Activated CD4-positive, alpha-beta T cell treated with anti-CD3 and anti-CD28 coated beads for 36 hours (primary cell): Measurements from ENCODE around the gene NPBWR2. TPM values are rescaled to one million over a fixed set of nuclear protein-coding genes. Genes with fewer than 3 reads are reported as not detected.

Experiments
- ATAC-seq: fragments of 200-7000 bp; cut with Tn5 transposase; one replicate; pipeline ENCODE4 v1.10.0; 2021; ENCODE audit warnings: mild to moderate bottlenecking, moderate library complexity
- CTCF ChIA-PET: fragments of 350-600 bp; sonication (Branson Sonifier 250); formaldehyde crosslinking; loops from one replicate; lab custom pipeline; 2021; ENCODE audit warnings: antibody characterized with exemption; lab: Charles Lee
- POLR2A ChIA-PET: fragments of 350-600 bp; sonication (Branson Sonifier 250); formaldehyde crosslinking; loops from one replicate; lab custom pipeline; 2021; ENCODE audit warnings: antibody characterized with exemption, inconsistent platforms; lab: Charles Lee
- DNase-seq: peaks from one replicate; pipeline ENCODE4 v3.0.0-alpha.2; 2020
- H3K27ac Mint-ChIP-seq: one replicate; pipeline ENCODE4 v1.8.0; 2021; ENCODE audit warnings: mixed read lengths
- H3K27me3 Mint-ChIP-seq: one replicate; pipeline ENCODE4 v1.8.0; 2021; ENCODE audit warnings: mixed read lengths
- H3K36me3 Mint-ChIP-seq: one replicate; pipeline ENCODE4 v1.8.0; 2021; ENCODE audit warnings: low read depth, mixed read lengths
- H3K4me1 Mint-ChIP-seq: one replicate; pipeline ENCODE4 v1.8.0; 2021; ENCODE audit warnings: mixed read lengths
- H3K4me3 Mint-ChIP-seq: one replicate; pipeline ENCODE4 v1.8.0; 2021; ENCODE audit warnings: mild to moderate bottlenecking, moderate library complexity, mixed read lengths
- H3K9me3 Mint-ChIP-seq: one replicate; pipeline ENCODE4 v1.8.0; 2021; ENCODE audit warnings: low read depth, mixed read lengths
- intact Hi-C, 2 experiments: fragments of 100-400 bp; cut with DNase I in 1 of 2; cut with micrococcal nuclease in 1 of 2; formaldehyde crosslinking; loops; one replicate each; pipeline versions ENCODE4 v1.14.2 to v1.15.1; 2022 to 2024; cut with DNase I, micrococcal nuclease
- microRNA-seq: library from miRNA; unstranded; fragments of <30 nt; microRNA quantifications from one replicate; pipeline ENCODE4 v1.2.0, GENCODE V29; 2021; ENCODE audit warnings: borderline replicate concordance
- total RNA-seq, 2 experiments: library from RNA; stranded (reverse); gene quantifications; one replicate each; pipeline ENCODE4 v1.2.3, GENCODE V29; 2021

NPBWR2 gene
- total RNA-seq, 2 experiments from 2014 or later = not detected

DNA sequence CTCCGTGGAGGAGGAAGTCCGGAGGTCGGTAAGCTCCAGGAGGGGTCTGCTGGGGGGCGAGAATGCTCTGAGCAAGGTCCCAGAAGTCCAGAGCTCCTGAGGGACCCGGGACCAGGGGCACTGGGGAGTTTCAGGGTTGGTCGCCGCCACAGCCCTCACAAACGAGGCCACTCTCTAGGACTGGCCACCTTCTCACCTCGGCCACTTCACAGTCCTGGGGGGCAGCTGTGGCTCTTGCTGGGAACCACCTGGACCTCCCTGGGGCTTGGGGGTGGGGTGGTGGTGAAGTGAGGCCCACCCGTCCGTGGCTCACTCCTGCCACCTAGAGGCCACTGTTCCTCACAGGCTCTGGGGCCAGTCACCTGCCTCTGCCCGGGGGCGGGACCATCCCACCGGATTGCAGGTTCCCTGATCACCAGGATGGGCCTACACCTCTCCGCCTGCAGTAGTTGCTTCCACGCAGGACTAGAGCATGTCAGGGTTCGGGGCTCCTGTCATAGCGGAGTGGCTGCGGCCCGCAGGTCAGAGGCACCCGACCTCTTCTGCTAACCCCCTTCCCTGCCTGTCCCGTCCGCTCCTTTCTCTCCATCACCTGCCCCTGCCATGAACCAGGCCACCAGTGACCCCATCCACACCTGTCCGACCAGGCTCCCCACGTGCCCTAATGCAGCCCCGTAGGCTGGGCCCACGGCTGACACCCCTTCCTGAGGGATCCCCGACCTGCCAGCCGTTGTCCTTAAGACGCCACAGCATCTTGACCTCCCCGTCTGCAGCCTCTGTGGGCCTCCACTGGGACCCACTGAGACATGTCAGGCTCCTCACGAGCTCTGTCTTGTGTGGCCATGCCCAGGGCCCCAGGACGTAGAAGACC, 49.5 kb downstream of the NPBWR2 start:
- intact Hi-C loops = loop anchor here (1.0 to 5.0 kb wide), 4 partner anchors 19 to 351 kb away; partner anchors contain the start of genes ARFRP1 (in 1 of the 2) and PRPF6 (in 1 of the 2)
- Mint-ChIP-seq H3K27me3 (peaks cover 11% of the 10 kb centered on the region), H3K27ac (peak overlapping the region; percentile 83), H3K9me3 (no peaks in the 10 kb centered on the region), H3K36me3 (no peaks in the 10 kb centered on the region), H3K4me3 (peak overlapping the region; percentile 79), H3K4me1 (peaks cover 21% of the 10 kb centered on the region)
- POLR2A ChIA-PET = interaction anchor here (0.6 kb wide), 1 partner anchor 19 kb away, joined by 3 read pairs; no protein-coding TSS in a partner anchor
- ATAC-seq (peak; percentile 82), DNase-seq (peak; percentile 93)
- CTCF ChIA-PET = interaction anchor here (0.6 to 1.7 kb wide), 11 partner anchors 8 to 748 kb away, joined by 3 to 6 read pairs (median 4); partner anchors contain the start of gene PRPF6

DNA sequence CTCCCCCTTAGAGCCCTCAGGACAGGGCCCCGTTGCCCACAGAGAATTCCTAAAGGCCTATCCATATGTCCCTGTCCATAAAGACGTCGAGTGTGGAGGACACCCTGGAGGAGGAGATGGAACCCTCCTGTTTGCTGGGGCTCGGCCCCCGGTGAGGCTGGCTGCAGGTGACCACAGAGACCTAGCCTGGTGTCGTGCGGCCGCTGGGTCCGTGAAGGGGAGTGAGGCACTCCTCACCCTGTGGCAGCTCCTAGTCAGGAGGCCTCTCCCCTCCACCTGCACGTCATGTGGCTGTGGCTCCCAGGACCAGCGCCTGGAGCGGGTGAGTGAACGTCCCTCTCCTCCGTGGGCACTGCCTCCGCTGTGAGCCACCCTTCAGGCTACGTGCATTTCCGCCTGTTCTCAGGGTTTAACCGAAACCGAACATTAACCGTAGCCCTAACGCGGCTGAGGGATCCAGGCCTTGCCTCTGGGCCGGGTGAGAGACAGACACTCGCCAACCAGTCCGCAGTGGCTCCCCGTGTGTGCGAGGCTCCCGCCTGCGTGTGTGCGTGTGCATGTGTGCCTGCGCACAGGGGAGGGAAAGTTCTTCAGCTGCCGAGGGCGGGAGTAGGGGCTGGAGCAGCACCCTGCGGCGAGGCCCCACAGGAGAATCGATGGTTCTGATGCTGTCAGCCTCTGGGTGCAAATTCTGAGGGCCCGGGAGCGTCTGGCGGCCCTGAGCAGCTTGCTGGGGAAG, 50.3 kb downstream of the NPBWR2 start:
- no peaks in the 10 kb centered on the region for H3K36me3 Mint-ChIP-seq
- H3K27ac Mint-ChIP-seq = peak overlapping the region; percentile 83
- ATAC-seq = peak; percentile 63
- H3K4me1 Mint-ChIP-seq = peaks cover 16% of the 10 kb centered on the region
- CTCF ChIA-PET = interaction anchor here (0.6 to 1.7 kb wide), 14 partner anchors 8 to 747 kb away, joined by 3 to 6 read pairs (median 4); partner anchors contain the start of gene PRPF6
- POLR2A ChIA-PET = interaction anchor here (0.6 kb wide), 1 partner anchor 18 kb away, joined by 3 read pairs; no protein-coding TSS in a partner anchor
- intact Hi-C loops = loop anchor here (1.0 to 5.0 kb wide), 4 partner anchors 18 to 350 kb away; partner anchors contain the start of genes ARFRP1 (in 1 of the 2) and PRPF6 (in 1 of the 2)
- H3K9me3 Mint-ChIP-seq = no peaks in the 10 kb centered on the region
- H3K27me3 Mint-ChIP-seq = peaks cover 14% of the 10 kb centered on the region
- H3K4me3 Mint-ChIP-seq = peak overlapping the region; percentile 79
- DNase-seq = peak; percentile 72

DNA sequence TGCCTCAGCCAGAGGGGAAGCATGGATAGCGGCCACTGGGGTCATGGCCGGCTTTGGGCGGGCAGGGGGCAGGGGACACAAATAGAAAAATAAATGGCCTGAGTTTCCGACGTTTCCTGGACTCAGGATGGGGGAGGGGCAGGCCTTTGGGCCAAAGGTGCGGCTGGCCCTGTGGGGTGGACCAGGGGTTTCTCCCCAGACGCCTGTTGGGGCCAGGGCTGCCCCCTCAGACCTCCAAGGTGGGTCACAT, 50.8 kb downstream of the NPBWR2 start:
- DNase-seq (no peak), ATAC-seq (no peak)
- POLR2A ChIA-PET = no interaction called here
- CTCF ChIA-PET = interaction anchor here (0.6 to 1.7 kb wide), 7 partner anchors 10 to 465 kb away, joined by 3 to 6 read pairs (median 3); no protein-coding TSS in a partner anchor
- Mint-ChIP-seq H3K4me3 (no peak overlapping the region), H3K27me3 (peaks cover 17% of the 10 kb centered on the region), H3K36me3 (no peaks in the 10 kb centered on the region), H3K4me1 (peaks cover 14% of the 10 kb centered on the region), H3K27ac (no peak overlapping the region), H3K9me3 (no peaks in the 10 kb centered on the region)
- intact Hi-C loops = loop anchor here (2.0 to 5.0 kb wide), 2 partner anchors 74 to 350 kb away; partner anchors contain the start of genes ARFRP1 (in 1 of the 2) and PRPF6 (in 1 of the 2)

DNA sequence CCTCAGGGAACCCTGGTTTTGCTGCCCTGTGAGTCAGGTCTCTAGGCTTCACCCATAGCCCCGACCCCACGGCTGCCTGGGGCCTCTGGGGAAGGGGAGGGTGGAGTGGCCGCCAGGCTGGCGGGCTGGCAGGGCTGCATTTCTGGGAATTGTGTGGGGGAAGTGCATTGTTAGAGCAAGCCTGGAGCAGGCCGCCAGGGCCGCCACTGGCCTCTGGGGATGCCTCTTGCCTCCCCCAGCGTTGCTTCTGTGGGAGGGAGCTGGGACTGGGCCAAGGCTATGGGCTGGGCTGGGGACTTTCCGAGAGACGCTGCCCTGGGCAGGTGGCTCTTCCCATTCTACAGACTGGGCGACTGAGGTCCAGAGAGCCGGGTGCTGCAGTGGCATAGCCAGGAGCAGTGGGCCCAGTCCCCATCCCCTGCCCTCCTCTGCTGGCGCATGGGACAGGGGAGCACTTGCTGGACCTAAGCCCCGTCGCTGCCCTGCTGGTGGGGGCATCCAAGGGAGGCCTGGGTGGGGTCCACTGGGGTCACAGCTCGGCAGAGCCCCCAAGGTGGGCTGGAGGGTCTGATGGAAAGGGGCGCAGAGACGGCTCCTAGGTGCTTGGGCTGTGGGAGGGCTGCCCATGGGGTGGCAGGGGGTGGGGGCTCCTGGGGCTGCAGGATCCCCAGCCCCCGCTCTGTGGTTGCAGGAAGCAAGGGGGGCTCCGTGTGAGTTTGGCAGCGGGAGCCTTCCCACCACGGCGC, 51.3 kb downstream of the NPBWR2 start:
- CTCF ChIA-PET = interaction anchor here (0.6 to 1.7 kb wide), 7 partner anchors 10 to 464 kb away, joined by 3 to 6 read pairs (median 3); no protein-coding TSS in a partner anchor
- POLR2A ChIA-PET = no interaction called here
- peaks cover 14% of the 10 kb centered on the region for H3K4me1 Mint-ChIP-seq
- no peaks in the 10 kb centered on the region for H3K36me3 Mint-ChIP-seq
- H3K27me3 Mint-ChIP-seq = peaks cover 18% of the 10 kb centered on the region
- H3K27ac Mint-ChIP-seq = no peak overlapping the region
- H3K9me3 Mint-ChIP-seq = no peaks in the 10 kb centered on the region
- intact Hi-C loops = loop anchor here (1.0 to 5.0 kb wide), 3 partner anchors 15 to 349 kb away; partner anchors contain the start of genes ARFRP1 (in 1 of the 2) and PRPF6 (in 1 of the 2)
- no peak for ATAC-seq
- no peak overlapping the region for H3K4me3 Mint-ChIP-seq
- no peak for DNase-seq

DNA sequence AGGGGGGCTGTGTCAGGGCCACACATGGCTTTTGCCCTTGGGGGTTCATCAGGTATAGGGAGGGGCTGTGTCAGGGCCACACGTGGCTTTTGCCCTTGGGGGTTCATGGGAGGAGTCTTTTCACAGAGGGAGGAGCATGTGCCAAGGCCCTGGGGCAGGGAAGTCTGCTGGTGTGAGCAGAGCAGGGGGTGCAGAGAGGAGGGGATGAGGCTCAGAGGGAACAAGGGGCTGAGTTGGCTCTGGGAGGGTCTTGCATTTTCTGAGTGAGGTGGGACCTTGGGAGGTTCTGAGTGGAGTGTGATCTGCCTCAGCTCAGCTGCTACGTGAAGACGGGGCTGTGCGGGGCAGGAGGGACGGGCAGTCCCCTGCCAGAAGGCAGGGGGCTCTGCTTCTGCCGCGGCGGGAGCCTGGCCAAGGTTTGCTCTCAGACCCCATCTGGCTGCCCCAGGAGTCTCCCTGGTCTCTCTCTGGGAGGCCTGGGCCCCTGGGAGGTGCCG, 51.9 kb downstream of the NPBWR2 start:
- Mint-ChIP-seq H3K27ac (no peak overlapping the region), H3K27me3 (peaks cover 23% of the 10 kb centered on the region), H3K4me1 (peaks cover 14% of the 10 kb centered on the region), H3K9me3 (no peaks in the 10 kb centered on the region), H3K4me3 (no peak overlapping the region), H3K36me3 (no peaks in the 10 kb centered on the region)
- intact Hi-C loops = loop anchor here in 1 of 2 experiments (1.0 to 5.0 kb wide), 2 partner anchors 14 to 73 kb away; partner anchors contain the start of gene PRPF6
- CTCF ChIA-PET = no interaction called here
- ATAC-seq = no peak
- no peak for DNase-seq
- POLR2A ChIA-PET = no interaction called here

DNA sequence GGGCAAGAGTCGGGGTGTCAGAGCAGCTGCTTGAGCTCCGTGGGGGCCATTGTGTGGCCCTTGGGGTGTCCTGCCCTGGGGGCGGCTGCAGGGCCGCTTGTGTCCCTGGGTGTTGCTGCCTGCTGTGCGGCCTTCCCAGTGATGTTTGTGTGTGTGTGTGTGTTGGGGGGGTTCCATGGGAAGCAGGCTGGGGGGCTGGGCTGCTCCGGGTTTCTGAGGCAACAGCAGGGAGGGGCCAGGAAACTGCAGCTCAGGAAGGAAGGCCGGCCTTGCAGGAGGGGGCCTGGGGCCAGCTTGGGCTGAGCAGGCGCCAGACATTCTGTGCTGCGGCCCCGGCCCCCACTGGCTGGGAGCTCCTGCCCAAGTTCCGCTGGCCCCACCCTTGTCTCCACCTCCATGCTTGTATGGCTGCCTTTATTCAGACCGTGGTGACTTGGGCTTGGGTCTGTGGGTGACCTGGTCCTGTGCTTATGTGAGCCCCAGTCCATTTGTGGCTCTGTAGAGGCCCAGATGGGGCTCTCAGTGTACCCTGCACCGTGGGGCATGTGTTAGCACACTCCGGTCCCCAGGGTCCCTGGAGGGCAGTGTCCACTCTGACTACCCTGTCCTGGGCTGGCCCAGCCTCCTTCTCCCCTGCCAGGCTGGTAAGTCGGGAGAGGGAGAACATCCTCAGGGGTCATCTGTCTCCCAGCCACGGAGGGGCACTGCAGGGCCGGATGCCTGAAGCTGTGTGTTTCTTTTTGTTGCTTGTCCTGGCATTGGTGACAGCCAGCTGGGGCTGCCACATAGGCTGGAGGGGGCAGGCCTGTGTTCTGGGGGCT, 53.3 kb downstream of the NPBWR2 start:
- CTCF ChIA-PET = interaction anchor here (1.0 to 1.6 kb wide), 4 partner anchors 15 to 66 kb away, joined by 3 to 4 read pairs (median 4); partner anchors contain the start of gene LKAAEAR1
- Mint-ChIP-seq H3K27me3 (peaks cover 28% of the 10 kb centered on the region), H3K36me3 (no peaks in the 10 kb centered on the region), H3K27ac (no peak overlapping the region), H3K9me3 (no peaks in the 10 kb centered on the region), H3K4me3 (no peak overlapping the region), H3K4me1 (peaks cover 15% of the 10 kb centered on the region)
- intact Hi-C loops = no loop called here
- POLR2A ChIA-PET = no interaction called here
- ATAC-seq (no peak), DNase-seq (no peak)

Small RNA genes within 50 kb of the gene (microRNA-seq; reads per million reads assigned to microRNA genes)
- 4.9 reads per million, percentile 13 among the genes with 10 or more reads in this experiment for gene MIR6813

Other genes with a start within 250 kb of the NPBWR2 start
- gene ABHD16B, start 246.1 kb downstream of the NPBWR2 start, total RNA-seq = under 1 TPM; 0.11 to 0.16 TPM
- gene TPD52L2, start 242.3 kb downstream of the NPBWR2 start, total RNA-seq = 10 to 100 TPM; 54.0 to 56.3 TPM
- gene DNAJC5, start 212.4 kb downstream of the NPBWR2 start, total RNA-seq = 10 to 100 TPM; 30.1 to 34.3 TPM
- 10 to 100 TPM; 28.3 to 32.2 TPM for gene UCKL1, start 151.1 kb downstream of the NPBWR2 start, total RNA-seq
- gene ZNF512B, start 137.6 kb downstream of the NPBWR2 start, total RNA-seq = 10 to 100 TPM; 12.6 to 13.1 TPM
- 10 to 100 TPM; 25.4 to 30.7 TPM for gene SAMD10, start 127.9 kb downstream of the NPBWR2 start, total RNA-seq
- gene PRPF6, start 126.4 kb downstream of the NPBWR2 start, total RNA-seq = 10 to 100 TPM; 60.5 to 67.0 TPM
- 1 to 10 TPM; 2.3 to 3.3 TPM for gene C20orf204, start 71.4 kb downstream of the NPBWR2 start, total RNA-seq
- gene SOX18, start 57.9 kb downstream of the NPBWR2 start, total RNA-seq = not detected
- gene TCEA2, start 44.4 kb downstream of the NPBWR2 start, total RNA-seq = 10 to 100 TPM; 40.6 to 50.0 TPM
- gene RGS19, start 28.0 kb downstream of the NPBWR2 start, total RNA-seq = 10 to 100 TPM; 39.6 to 40.2 TPM
- gene OPRL1, start 27.5 kb downstream of the NPBWR2 start, total RNA-seq = under 1 TPM; 0.42 to 0.50 TPM
- gene LKAAEAR1, start 23.2 kb downstream of the NPBWR2 start, total RNA-seq = under 1 TPM; 0.30 to 0.46 TPM
- under 1 TPM; 0.12 to 0.14 TPM for gene MYT1, start 56.9 kb upstream of the NPBWR2 start, total RNA-seq
- 10 to 100 TPM; 32.7 to 37.8 TPM for gene PCMTD2, start 148.2 kb upstream of the NPBWR2 start, total RNA-seq